HL-60 (cell line): ENCODE data around the gene AP2B1.
"Not testable (repeated sequence)": the region's sequence is repeated elsewhere in the genome, so short reads cannot be mapped to it uniquely, and the experiment has no call there.

Experiments used
- DNase-seq, 2 experiments: peaks; one replicate each; pipeline ENCODE4 v3.0.0-alpha.2; 2010 to 2020; ENCODE audit warnings: low read depth in 1 of 2, low spot score in 1 of 2
- H3K27ac ChIP-seq: fragments of 250-450 bp; sonication (Bioruptor Pico); replicated peaks from 2 replicates; pipeline ENCODE4 v1.5.1; 2020; ENCODE audit warnings: mild to moderate bottlenecking, moderate library complexity
- H3K27me3 ChIP-seq: fragments of 250-450 bp; sonication (Bioruptor Pico); 2 replicates; pipeline ENCODE4 v1.5.1; 2021; ENCODE audit warnings: mild to moderate bottlenecking, moderate library complexity; ENCODE audit not compliant: insufficient read depth, poor library complexity, severe bottlenecking
- H3K4me3 ChIP-seq: replicated peaks from 2 replicates; pipeline ENCODE4 v1.5.1; 2011; ENCODE audit warnings: mild to moderate bottlenecking, control low read depth, low read length; ENCODE audit not compliant: insufficient read depth
- GABPA ChIP-seq: IDR thresholded peaks from 2 replicates; pipeline ENCODE4 v1.6.1; 2012; ENCODE audit warnings: low read depth
- POLR2AphosphoS5 ChIP-seq: IDR thresholded peaks from 2 replicates; pipeline ENCODE4 v1.6.1; 2012; ENCODE audit warnings: low read depth
- SPI1 ChIP-seq: IDR thresholded peaks from 2 replicates; pipeline ENCODE4 v1.6.1; 2012; ENCODE audit warnings: low read depth, mild to moderate bottlenecking, borderline replicate concordance
- TF ChIP-seq, protein P1 (sequence below): IDR thresholded peaks from 2 replicates; pipeline ENCODE4 v1.6.1; 2012; ENCODE audit warnings: low read depth; ENCODE audit not compliant: insufficient replicate concordance
- TF ChIP-seq, protein P2 (sequence below): IDR thresholded peaks from one replicate; pipeline ENCODE4 v1.5.1; 2011; ENCODE audit warnings: low read length, control low read depth, inconsistent platforms; ENCODE audit not compliant: insufficient read depth

Gene AP2B1

DNA sequence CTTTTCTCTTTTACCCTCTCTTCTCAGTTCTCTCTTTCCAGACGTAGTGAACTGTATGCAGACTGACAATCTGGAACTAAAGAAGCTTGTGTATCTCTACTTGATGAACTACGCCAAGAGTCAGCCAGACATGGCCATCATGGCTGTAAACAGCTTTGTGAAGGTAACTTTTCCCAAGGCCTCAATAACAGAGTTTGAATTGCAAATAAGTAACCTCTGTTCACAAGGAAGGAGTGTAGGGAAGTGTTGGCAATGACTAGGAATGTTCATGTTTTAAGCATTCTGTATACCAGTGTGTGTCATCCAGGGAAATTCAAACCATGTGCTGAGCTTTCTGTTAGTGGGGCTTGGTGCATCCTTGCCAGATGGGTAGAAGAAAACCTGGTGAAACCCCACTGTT lies 18.6 kb downstream of the AP2B1 start:
- Histone ChIP-seq H3K4me3 (no peak overlapping the region), H3K27ac (no peak overlapping the region), H3K27me3 (no peaks in the 10 kb centered on the region)
- TF ChIP-seq GABPA (no peak), POLR2AphosphoS5 (no peak), SPI1 (no peak)
- TF ChIP-seq, protein P1, sequence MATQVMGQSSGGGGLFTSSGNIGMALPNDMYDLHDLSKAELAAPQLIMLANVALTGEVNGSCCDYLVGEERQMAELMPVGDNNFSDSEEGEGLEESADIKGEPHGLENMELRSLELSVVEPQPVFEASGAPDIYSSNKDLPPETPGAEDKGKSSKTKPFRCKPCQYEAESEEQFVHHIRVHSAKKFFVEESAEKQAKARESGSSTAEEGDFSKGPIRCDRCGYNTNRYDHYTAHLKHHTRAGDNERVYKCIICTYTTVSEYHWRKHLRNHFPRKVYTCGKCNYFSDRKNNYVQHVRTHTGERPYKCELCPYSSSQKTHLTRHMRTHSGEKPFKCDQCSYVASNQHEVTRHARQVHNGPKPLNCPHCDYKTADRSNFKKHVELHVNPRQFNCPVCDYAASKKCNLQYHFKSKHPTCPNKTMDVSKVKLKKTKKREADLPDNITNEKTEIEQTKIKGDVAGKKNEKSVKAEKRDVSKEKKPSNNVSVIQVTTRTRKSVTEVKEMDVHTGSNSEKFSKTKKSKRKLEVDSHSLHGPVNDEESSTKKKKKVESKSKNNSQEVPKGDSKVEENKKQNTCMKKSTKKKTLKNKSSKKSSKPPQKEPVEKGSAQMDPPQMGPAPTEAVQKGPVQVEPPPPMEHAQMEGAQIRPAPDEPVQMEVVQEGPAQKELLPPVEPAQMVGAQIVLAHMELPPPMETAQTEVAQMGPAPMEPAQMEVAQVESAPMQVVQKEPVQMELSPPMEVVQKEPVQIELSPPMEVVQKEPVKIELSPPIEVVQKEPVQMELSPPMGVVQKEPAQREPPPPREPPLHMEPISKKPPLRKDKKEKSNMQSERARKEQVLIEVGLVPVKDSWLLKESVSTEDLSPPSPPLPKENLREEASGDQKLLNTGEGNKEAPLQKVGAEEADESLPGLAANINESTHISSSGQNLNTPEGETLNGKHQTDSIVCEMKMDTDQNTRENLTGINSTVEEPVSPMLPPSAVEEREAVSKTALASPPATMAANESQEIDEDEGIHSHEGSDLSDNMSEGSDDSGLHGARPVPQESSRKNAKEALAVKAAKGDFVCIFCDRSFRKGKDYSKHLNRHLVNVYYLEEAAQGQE: no peak
- TF ChIP-seq, protein P2, sequence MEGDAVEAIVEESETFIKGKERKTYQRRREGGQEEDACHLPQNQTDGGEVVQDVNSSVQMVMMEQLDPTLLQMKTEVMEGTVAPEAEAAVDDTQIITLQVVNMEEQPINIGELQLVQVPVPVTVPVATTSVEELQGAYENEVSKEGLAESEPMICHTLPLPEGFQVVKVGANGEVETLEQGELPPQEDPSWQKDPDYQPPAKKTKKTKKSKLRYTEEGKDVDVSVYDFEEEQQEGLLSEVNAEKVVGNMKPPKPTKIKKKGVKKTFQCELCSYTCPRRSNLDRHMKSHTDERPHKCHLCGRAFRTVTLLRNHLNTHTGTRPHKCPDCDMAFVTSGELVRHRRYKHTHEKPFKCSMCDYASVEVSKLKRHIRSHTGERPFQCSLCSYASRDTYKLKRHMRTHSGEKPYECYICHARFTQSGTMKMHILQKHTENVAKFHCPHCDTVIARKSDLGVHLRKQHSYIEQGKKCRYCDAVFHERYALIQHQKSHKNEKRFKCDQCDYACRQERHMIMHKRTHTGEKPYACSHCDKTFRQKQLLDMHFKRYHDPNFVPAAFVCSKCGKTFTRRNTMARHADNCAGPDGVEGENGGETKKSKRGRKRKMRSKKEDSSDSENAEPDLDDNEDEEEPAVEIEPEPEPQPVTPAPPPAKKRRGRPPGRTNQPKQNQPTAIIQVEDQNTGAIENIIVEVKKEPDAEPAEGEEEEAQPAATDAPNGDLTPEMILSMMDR: no peak
- DNase-seq: no peak

DNA sequence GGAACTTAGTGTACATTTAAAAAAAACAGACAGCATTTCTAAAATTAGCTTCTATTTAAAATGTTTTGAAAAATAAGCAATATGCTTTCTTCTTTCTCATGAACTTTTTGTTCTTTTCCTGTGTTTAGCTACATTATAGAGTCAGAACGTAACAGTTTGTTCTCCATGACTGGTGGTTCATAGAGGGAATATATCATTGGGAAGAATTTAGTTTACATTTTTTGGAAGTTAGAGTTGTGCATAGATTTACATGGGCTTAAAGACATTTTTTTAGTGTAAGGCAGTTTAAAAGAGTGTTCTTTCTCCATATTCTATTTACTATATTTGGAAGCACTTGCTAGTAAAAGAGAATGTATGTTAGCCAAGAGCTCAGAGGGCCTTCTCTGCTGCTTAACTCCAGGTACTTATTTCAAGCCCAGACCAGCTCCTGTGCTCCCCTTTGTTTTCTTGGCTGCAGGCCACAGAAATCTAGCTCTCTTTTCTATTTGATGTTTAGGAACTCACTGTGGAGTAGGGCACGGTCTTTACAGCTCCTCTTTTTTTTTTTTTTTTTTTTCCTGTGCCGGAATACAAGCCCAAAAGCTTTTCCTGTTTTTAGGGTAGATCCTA lies 20.2 kb downstream of the AP2B1 start:
- Histone ChIP-seq H3K27ac (no peak overlapping the region), H3K27me3 (no peaks in the 10 kb centered on the region), H3K4me3 (no peak overlapping the region)
- no peak for DNase-seq
- TF ChIP-seq POLR2AphosphoS5: no peak
- TF ChIP-seq, protein P2: no peak
- TF ChIP-seq, protein P1: no peak
- TF ChIP-seq GABPA: no peak
- TF ChIP-seq SPI1: no peak

DNA sequence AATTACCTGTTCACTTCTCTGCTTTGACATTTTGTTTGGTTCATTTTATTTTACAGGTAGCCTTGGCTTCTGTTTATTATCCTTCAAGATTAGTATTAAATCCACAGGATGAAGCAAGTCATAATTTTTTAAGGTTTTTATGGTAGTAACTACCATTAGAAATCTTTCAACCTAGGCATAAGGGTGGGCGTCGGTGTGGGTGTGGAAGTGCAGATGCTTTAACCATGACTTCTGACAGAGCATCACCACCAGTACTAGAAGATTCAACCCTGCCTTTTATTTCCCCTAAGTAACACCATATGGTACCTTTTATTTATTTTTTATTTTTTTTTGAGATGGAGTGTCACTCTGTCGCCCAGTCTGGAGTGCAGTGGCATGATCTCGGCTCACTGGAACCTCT lies 22.7 kb downstream of the AP2B1 start:
- no peak overlapping the region for H3K27ac ChIP-seq
- TF ChIP-seq POLR2AphosphoS5 (no peak), SPI1 (no peak), GABPA (no peak)
- TF ChIP-seq, protein P2: no peak
- TF ChIP-seq, protein P1: no peak

DNA sequence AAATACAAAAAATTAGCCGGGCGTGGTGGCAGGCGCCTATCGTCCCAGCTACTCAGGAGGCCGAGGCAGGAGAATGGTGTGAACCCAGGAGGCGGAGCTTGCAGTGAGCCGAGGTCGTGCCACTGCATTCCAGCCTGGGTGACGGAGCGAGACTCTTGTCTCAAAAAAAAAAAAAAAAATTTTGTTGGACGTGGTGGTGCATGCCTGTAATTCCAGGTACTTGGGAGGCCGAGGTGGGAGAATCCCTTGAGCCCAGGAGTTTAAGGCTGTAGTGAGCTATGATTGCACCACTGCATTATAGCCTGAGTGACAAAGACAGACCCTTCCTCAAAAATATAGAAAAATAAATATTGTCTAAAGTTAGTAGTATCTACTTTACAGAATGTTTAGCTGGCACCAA lies 23.6 kb downstream of the AP2B1 start:
- not testable (repeated sequence) for H3K27ac ChIP-seq, H3K27me3 ChIP-seq, H3K4me3 ChIP-seq, DNase-seq

More for the DNA sequence above, 22.7 kb downstream of the AP2B1 start:
- no peaks in the 10 kb centered on the region for H3K27me3 ChIP-seq
- H3K4me3 ChIP-seq: no peak overlapping the region
- DNase-seq: no peak
